CD1c-positive myeloid dendritic cell (primary cell): ENCODE data around the gene PRMT2.
"Not testable (repeated sequence)": the region's sequence is repeated elsewhere in the genome, so short reads cannot be mapped to it uniquely, and the experiment has no call there.

Experiments
- DNase-seq: peaks from one replicate; pipeline ENCODE4 v3.0.0-alpha.2; 2016; ENCODE audit errors: extremely low spot score

The PRMT2 gene

DNA sequence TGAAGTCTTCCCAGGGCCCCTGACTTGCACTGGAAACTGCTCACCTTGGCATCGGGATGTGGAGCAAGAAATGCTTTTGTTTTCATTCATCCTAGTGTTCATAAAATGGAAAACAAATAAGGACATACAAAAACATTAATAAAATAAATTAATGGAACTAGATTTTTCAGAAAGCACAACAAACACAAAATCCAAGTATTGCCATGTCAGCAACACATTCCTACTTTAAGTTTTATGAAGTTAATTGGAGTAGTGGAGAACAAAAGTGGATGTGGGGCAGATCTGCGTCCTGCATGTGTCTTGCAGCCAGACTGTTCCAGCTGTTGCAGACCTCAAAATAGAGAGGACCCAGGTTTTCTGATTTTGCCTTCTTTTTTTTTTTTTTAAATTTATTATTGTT, 32.9 kb downstream of the PRMT2 start:
- no peak for DNase-seq

DNA sequence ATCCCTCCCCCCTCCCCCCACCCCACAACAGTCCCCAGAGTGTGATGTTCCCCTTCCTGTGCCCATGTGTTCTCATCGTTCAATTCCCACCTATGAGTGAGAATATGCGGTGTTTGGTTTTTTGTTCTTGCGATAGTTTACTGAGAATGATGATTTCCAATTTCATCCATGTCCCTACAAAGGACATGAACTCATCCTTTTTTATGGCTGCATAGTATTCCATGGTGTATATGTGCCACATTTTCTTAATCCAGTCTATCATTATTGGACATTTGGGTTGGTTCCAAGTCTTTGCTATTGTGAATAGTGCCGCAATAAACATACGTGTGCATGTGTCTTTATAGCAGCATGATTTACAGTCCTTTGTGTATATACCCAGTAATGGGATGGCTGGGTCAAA, 33.4 kb downstream of the PRMT2 start:
- DNase-seq = not testable (repeated sequence)

DNA sequence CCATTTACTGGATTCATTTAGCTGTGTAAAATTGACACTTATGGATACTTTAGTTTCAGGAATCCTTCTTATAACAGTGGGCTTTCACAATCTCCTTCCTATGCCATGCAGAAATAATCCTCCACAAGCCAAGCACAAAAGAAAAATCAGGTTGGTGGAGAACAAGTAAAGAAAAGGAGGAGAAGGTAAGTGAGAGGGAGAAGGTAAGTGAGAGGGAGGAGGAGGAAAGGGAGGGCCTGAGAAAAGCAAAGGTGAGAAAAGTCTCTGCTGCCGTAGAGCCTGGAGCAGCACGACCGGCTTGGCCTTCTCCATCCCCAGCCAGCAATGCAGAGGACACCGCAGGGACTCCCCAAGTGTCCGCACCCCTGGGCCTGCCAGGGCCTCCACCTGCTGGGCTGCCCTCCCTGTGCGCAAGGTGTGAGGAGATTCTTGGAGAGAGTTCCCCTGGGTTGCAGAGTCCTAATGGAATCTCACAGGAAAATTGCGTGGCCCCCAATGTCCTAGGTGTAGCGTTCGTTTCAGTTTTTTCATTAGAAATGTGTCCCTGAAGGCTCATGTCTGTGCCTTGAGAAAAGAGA, 39.0 kb downstream of the PRMT2 start:
- no peak for DNase-seq

DNA sequence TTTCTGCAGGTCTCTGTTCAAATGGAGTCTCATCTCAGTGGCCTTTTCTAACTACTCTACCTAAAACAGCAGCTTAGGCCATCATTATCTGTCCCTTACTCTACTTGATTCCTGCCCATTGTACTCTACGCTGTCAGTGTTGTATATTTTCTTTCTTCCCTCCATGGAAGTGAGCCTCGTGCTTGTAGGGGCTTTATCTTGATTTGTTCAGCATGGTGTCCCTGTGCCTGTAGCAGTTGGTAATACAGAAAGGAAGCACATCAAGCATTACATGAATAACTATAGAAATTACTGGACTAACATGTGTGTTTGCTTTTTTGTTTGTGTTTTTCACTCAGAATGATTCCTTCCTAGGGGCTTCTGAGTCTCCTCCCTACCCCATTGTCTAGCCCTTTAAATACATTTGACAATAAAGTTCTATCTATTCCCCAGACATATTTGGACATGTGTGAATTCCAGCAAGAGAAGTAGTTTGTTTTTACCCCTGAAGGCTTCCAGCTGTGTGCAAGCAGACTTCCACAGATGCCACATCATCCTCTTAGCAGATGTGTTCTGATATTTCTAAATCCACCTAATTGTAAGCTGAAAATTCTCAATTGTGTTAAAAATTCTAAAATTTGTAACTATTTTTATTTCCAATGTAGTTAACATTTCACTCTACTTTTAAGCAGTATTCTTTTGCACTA, 40.3 kb downstream of the PRMT2 start:
- DNase-seq = no peak

DNA sequence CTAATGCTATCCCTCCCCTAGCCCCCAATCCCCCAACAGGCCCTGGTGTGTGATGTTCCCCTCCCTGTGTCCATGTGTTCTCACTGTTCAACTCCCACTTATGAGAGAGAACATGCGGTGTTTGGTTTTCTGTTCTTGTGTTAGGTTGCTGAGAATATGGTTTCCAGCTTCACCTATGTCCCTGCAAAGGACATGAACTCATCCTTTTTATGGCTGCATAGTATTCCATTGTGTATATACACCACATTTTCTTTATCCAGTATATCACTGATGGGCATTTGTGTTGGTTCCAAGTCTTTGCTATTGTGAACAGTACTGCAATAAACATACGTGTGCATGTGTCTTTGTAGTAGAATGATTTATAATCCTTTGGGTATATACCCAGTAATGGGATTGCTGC, 41.1 kb downstream of the PRMT2 start:
- DNase-seq = not testable (repeated sequence)

DNA sequence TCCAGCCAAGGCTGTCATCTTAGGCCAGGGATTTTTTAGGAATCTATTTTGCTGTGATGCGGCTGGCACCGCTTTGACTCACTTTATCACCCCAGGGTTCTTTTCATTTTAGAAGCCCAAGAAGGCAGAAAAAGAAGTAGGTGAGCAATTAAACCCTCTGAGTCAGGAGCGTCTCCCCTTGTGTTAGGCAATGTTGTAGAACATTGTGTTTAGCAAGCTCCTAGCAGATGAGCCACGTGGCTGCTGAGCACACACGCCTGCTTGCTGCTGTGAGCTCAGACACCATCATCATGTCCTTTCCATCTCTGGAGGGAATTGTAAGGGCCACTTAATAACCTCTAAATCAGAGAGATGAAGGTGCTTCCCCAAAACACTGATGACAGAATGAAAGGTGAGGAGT, 46.1 kb downstream of the PRMT2 start:
- not testable (repeated sequence) for DNase-seq

DNA sequence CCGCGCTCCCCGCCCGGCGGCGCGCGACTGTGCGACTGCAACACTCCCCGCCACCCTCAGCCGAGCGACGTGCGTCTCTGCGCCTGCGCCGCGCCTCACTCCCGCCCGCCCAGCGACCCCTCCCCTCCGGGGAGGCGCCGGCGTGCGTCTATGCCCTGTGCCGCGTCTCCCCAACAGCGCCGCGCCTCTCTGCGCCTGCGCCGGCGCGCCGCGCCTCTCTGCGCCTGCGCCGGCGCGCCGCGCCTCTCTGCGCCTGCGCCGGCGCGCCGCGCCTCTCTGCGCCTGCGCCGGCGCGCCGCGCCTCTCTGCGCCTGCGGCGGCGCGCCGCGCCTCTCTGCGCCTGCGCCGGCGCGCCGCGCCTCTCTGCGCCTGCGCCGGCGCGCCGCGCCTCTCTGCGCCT, 63.2 kb downstream of the PRMT2 start:
- DNase-seq = not testable (repeated sequence)

DNA sequence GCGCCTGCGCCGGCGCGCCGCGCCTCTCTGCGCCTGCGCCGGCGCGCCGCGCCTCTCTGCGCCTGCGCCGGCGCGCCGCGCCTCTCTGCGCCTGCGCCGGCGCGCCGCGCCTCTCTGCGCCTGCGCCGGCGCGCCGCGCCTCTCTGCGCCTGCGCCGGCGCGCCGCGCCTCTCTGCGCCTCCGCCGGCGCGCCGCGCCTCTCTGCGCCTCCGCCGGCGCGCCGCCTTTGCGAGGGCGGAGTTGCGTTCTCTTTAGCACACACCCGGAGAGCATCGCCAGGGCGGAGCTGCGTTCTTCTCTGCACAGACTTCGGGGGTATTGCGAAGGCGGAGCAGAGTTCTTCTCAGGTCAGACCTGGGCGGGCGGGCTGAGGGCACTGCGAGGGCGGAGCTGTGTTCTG, 63.6 kb downstream of the PRMT2 start:
- DNase-seq = not testable (repeated sequence)
